Astrocyte of the cerebellum (primary cell): ENCODE data around the gene UBA6.
"Not testable (repeated sequence)": the region's sequence is repeated elsewhere in the genome, so short reads cannot be mapped to it uniquely, and the experiment has no call there.

ENCODE experiments used
- DNase-seq: peaks from one replicate; pipeline ENCODE4 v3.0.0-alpha.2; 2011; ENCODE audit warnings: low read depth
- H3K4me3 ChIP-seq: 2 replicates; pipeline ENCODE4 v1.5.1; 2011; ENCODE audit warnings: mild to moderate bottlenecking, low read depth, low read length, moderate library complexity
- CTCF ChIP-seq: IDR thresholded peaks from 2 replicates; pipeline ENCODE4 v1.5.1; 2012; ENCODE audit warnings: low read length, low read depth, moderate library complexity, mild to moderate bottlenecking; ENCODE audit errors: missing control alignments
- in situ Hi-C: cut with HindIII; loops from 2 replicates; pipeline ENCODE4 v1.10.0; 2017; ENCODE audit warnings: low sequenced_read_pairs

The UBA6 gene

GRCh38 chr4:67736262-67736661 lies 35.3 kb upstream of the UBA6 start:
- TF ChIP-seq CTCF, result no peak
- H3K4me3 ChIP-seq, result no peak overlapping the region
- no peak for DNase-seq
- in situ Hi-C loops, result no loop called here

- no peak overlapping the region for H3K4me3 ChIP-seq
- no peak for DNase-seq
Measured at GRCh38 chr4:67735325-67735724, 34.4 kb upstream of the UBA6 start.

GRCh38 chr4:67730511-67730910 lies 29.6 kb upstream of the UBA6 start:
- DNase-seq, in situ Hi-C loops, H3K4me3 ChIP-seq: not testable (repeated sequence)

More at GRCh38 chr4:67735325-67735724, 34.4 kb upstream of the UBA6 start:
- in situ Hi-C loops, result no loop called here
- TF ChIP-seq CTCF, result no peak

GRCh38 chr4:67727124-67727850 lies 26.3 kb upstream of the UBA6 start:
- peak; percentile 45 for DNase-seq
- no peak overlapping the region for H3K4me3 ChIP-seq
- TF ChIP-seq CTCF, result no peak
- in situ Hi-C loops, result no loop called here

- no peak for DNase-seq
- TF ChIP-seq CTCF, result no peak
- in situ Hi-C loops, result no loop called here
- no peak overlapping the region for H3K4me3 ChIP-seq
Measured at GRCh38 chr4:67725981-67726380, 25.0 kb upstream of the UBA6 start.

- no peak for TF ChIP-seq CTCF
- no peak overlapping the region for H3K4me3 ChIP-seq
- DNase-seq, result no peak
- in situ Hi-C loops, result no loop called here
Measured at GRCh38 chr4:67725132-67725531, 24.2 kb upstream of the UBA6 start.

GRCh38 chr4:67723949-67724348 lies 23.0 kb upstream of the UBA6 start:
- no peak overlapping the region for H3K4me3 ChIP-seq
- DNase-seq, result no peak
- TF ChIP-seq CTCF, result no peak
- in situ Hi-C loops, result no loop called here
